HG03175 (cell line): ENCODE results near the gene TTLL10.
"Not testable (repeated sequence)": the region's sequence is repeated elsewhere in the genome, so short reads cannot be mapped to it uniquely, and the experiment has no call there.

ENCODE experiments used
- ATAC-seq: cut with Tn5 transposase; IDR thresholded peaks from one replicate; pipeline ENCODE4 v1.9.1; 2021; ENCODE audit warnings: mild to moderate bottlenecking, moderate library complexity; ENCODE audit not compliant: unreplicated experiment

Gene TTLL10

DNA sequence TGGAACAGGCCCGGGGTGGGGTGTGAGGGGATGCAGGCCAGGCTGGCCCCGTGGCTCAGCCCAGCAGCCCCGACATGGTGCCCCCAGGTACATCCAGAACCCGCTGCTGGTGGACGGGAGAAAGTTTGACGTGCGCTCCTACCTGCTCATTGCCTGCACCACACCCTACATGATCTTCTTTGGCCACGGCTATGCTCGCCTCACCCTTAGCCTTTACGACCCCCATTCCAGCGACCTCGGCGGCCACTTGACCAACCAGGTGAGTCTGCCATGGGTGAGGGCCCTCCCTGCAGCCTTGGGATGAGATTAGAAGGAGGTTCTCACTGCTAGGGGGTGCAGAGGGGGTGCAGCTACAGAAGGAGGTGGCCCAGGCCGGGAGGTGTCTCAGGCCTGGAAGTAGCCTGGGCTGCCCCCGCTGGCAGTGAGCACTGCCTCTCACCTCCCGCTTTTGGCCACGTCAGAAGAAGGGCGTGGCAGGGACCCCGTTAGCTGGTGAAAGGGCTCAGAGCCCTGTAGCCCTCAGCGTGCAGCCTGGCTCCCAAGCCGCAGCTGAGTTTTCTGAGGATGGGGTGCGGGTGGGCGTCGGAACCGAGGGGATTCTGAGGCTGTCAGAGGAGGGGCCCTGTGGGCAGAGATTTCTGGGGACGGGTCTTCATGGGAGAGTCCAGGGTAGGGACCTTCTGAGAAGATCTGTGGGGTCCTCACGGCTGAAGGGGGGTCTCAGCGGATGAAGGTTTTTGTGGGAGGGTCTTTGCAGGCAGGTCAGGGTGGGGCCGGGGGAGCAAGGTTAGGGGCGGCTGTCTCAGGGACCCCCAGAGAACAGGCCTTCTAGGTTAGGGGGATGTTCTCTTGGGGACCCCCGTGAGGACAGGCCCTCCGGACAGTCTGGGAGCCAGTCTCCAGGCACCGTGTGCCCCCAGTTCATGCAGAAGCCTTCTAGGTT is 10.4 kb downstream of the TTLL10 start:
- no peak for ATAC-seq

DNA sequence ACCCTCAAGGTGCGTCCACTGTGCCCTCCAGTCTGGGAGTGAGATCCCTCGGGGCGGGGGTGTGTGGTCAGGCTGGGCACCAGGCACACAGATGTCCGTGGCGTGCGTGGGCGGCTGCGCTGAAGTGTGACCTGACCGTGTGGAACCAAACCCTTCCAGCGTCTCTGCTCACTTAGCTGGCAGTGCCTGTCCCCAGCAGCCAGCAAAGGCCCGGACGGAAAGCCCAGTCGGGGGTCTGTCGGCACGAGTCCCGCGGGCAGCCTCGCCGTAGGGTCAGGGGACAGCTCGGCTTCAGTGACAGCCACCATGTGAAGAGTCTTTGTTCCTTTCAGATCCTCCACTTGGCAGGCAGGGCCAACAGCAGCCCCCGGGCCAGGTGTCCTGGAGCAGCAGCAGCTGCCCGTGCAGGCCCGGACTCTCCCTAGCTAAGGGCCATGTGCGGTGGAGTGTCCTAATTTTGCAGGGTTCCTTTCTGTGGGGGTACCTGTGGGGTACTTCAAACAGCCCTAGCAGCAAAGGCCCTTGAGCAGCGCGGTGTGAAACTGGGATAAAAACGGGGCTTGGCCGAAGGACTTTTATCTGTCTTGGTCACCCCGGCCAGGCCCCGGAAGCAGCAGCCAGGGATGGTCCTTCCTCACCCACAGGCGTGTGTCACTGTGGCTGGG is 11.6 kb downstream of the TTLL10 start:
- ATAC-seq: no peak

DNA sequence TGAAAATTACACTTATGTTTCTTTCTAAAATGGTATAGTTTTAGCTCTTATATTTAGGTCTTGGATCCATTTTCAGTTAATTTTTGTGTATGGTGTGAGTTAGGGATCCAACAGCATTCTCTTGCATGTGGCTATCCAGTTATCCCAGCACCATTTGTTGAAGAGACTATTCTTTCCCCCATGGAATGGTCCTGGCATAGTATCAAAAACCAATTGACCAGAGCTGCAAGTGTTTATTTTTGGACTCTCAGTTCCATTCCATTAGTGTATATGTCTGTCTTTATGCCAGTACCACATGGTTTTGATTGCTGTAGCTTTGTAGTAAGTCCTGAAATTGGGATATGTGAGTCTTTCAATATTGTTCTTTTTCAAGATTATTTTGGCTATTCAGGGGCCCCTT is 14.3 kb downstream of the TTLL10 start:
- ATAC-seq: no peak

DNA sequence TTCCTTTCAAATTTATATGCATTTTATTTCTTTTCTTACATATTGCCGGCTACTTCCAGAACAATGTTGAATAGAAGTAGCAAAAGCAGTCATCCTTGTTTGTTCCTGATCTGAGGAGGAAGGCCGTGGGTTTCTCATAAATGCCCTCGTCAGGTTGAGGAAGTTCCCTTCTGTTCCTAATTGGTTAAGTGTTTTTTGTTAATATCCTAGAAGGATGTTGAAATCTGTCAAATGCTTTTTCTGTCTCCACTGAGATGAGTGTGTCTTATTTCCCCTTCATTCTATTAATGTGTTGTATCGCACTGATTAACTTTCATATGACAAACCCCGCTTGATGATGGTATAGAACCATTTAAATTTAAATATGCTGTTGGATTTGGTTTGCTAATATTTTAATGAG is 15.4 kb downstream of the TTLL10 start:
- no peak for ATAC-seq

DNA sequence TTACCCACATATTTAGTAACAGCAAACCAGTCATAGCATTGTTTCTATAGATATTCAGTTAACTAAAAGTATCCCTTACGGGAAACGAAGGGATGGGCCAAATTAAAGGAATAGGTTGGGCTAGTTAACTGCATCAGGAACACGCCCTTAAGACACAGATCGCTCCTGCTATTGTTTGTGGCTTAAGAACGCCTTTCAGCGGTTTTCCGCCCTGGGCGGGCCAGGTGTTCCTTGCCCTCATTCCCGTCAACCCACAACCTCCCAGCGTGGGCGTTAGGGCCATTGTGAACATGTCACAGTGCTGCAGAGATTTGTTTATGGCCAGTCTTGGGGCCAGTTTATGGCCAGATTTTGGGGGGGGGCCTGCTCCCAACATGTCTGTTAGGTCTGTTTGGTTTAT is 18.1 kb downstream of the TTLL10 start:
- no peak for ATAC-seq

DNA sequence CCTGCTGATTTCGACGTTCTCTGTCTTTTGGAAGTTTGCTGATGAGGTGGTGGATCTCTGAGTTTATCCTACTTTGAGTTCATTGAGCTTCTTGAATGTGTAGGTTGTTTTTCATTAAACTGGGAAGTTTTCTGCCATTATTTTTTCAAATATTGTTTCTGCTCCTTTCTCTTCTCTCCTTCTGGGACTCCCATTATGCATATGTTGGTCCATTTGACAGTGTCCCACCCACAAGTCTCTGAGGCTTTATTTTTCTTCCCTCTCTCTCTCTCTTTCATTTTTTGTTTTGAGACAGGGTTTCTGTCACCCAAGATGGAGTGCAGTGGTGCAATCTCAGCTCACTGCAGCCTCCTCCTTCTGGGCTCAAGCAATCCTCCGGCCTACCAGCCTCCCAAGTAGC is 21.0 kb downstream of the TTLL10 start:
- no peak for ATAC-seq

DNA sequence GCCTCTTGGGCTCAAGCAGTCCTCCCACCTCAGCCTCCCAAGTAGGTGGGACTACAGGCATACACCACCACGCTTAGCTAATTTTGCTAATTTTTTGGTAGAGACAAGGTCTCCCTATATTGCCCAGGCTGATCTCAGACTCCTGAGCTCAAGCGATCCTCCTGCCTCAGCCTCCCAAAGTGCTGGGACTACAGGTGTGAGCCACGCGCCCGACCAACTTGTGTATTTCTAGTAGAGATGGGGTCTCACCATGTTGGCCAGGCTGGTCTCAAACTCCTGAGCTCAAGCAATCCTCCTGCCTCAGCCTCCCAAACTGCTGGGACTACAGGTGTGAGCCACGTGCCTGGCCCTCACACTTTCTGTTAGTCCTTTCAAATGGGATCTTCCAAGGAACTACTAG is 22.0 kb downstream of the TTLL10 start:
- not testable (repeated sequence) for ATAC-seq

DNA sequence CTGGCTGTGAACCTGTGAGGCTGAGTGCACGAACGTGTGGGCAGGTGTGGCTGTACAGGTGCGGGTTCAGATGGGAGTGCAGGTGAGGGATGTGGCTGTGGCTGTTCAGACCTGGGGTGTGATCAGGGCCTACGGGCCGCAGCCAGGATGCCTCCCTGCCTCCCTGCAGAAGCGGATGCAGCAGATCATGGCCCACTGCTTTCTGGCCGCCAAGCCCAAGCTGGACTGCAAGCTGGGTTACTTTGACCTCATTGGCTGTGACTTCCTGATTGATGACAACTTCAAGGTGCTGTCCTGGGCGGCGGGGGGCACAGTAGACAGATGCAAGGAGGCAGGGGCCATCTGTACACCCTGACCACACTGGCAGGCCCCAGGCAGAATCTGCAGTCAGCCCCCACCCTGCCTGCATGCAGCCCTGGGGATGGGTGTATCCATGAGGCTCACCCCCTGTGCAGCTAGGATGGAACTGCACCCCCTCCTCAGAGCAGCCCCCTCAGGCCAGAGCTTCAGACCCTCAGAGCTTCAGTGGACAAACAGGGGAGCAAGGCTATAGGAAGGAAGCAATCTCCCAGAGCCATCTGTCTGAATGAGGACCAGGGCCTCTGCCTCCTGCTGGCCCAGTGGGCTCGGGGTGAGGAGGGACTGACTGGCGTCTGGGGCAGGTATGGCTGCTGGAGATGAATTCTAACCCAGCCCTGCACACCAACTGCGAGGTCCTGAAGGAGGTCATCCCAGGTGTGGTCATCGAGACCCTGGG is 22.9 kb downstream of the TTLL10 start:
- no peak for ATAC-seq

DNA sequence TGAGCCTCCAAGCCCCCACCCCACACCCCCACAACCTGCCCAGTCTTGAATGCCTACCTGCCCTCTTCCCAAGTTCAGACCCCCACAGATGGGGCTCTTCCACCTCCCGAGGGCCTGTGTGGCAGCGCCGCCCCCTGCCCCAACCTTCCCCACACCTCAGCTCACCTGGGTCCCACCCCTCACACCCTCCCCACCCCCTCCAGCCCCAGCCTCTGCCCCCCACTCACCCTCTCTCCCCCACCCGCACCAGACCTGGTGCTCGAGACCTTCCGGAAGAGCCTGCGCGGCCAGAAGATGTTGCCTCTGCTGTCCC is 23.5 kb downstream of the TTLL10 start:
- ATAC-seq: no peak

DNA sequence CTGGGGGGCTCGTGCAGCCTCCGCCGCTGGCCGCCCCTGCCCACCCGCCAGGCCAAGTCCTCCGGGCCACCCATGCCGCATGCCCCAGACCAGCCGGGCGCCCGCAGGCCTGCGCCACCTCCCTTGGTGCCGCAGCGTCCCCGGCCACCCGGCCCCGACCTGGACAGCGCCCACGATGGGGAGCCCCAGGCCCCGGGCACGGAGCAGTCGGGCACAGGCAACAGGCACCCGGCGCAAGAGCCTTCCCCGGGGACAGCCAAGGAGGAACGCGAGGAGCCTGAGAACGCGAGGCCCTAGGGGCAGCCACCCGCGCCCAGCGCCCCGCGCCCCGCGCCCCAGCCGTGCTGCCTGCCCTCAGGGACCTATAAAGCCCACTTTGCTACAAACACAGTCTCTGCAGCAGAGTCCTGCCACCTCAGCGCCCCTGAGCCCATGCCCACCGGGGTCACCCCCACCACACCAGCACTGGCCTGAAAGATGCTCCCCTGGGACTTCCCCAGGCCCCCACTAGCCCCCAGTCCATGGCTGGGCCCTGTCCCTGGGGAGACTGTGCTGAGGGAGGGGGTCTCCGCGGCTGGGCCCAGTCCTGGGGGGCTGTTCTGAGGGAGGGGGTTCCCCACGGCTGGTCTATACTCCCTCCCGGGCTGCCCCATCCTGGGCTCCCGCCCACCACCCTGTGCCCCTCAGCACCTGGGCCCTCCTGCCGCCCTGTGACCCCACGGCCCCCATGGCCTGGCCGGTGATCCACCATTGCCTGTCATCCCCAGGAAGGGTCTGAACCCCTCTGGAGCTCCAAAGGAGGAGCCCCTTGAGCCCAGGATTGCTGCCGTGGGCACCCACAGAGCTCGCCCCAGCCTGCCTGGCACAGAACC is 24.1 kb downstream of the TTLL10 start:
- ATAC-seq: no peak

DNA sequence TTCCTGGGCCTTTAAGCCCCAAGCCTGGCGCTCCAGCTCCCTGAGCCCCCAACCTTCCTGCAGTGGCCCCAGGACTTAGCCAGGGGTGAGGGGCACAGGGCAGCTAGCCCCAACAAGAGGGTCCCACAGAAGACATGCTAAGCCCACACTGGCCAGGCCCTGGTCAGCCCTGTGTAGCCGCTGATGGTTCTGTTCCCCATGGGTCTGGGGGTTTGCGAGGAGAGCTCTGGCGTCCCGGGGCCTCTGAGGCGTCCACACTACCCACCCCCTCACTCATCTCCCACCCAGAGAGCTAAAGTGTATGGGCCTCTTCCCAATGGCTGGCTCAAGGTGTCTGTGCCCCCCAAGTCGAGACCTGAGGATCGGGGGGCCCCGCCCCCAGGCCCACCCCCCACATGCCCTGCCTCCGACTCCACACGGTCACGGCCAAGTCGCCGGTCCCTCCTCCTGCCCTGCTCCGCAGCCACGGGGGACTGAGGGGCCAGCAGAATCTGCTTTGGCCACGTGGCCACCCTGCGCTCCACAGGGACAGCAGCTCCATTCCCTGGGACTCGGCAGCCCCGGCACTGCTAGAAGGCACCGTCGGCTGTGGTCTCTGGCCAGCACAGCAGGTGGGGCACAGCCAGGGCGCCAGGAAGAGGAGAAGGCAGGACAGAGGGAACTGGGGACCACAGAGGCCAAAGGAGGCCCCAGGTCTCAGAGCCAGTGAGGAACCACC is 24.9 kb downstream of the TTLL10 start:
- ATAC-seq: no peak

DNA sequence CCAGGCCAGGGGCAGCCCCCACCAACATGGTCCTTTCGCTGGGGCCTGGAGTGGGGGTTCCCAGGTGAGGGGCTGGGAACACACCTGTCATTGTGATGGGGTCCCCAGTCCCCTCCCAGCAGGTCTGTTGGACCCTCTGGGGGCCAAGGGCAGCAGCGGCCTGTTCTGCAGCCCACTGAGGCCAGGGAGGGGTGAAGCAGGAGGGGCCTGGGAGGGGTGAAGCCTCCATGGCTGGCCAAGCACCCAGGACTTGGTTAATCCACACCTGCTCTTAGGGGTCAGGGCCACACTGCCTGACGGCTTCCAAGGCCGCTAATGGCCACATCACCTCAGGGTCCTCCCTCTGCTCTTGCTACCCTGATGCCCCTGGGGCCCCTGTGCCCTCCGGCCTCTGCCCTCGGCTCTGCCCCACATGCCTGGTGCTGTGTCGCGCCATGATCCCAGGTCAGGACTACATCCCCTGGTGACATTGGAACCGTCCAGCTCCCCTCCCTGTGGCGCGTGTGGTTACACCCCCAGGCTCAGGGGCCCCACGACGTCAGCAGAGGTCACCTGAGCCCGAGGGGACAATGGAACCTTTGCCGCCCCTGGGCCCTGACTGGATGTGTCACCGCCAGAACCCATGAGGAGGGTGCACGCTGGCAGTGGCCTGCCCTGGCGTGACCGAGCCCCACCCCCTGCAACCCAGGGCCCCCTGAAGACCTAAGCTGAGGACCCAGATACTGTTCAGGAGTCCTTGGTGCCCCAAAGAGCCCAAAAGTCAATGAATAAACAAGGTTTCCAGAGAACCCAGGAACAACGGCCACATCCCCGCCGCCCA is 25.7 kb downstream of the TTLL10 start:
- ATAC-seq: no peak

DNA sequence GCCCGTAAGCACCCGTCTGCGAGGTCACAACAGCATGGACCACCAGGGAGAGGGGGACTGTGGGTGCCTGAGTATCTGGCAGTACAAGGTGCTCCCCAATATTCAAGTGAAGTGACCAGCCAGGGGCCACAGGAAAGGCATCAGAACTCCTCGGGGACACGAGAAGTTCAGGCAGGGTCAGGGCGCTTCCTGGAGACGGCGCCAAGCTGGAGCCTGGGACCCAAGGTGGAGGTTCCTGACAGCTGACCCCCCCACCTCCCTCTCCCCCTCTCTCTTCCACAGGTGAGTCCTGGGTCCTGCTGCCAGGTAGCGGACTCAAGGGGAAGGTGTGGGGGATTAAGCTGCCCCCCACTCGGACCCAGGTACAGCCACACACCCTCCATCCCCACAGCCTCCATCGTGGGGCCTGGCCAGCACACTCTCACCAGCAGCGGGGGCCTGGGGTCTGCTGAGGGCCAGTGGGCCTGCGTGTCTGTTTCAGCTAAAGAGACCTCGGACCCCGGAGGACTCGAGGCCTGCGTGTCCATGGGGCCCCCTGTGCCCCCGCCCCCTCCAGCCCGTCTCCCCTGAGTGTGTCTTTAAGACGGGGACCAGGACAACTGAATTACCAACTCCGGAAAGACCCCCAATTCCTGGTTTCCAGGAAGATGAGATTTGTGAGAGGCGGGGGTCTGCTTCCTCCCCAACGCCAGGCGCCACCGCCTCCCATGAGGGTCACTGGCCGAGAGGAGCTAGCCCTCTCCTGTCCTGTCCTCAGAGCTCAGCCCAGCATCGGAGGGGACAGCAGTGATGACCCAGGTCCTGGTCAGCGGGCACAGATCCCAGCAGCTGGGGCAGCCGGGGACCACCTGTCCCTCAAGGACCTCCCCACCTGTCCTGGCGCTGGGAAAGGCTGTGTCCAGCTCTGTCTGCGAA is 26.5 kb downstream of the TTLL10 start:
- no peak for ATAC-seq

DNA sequence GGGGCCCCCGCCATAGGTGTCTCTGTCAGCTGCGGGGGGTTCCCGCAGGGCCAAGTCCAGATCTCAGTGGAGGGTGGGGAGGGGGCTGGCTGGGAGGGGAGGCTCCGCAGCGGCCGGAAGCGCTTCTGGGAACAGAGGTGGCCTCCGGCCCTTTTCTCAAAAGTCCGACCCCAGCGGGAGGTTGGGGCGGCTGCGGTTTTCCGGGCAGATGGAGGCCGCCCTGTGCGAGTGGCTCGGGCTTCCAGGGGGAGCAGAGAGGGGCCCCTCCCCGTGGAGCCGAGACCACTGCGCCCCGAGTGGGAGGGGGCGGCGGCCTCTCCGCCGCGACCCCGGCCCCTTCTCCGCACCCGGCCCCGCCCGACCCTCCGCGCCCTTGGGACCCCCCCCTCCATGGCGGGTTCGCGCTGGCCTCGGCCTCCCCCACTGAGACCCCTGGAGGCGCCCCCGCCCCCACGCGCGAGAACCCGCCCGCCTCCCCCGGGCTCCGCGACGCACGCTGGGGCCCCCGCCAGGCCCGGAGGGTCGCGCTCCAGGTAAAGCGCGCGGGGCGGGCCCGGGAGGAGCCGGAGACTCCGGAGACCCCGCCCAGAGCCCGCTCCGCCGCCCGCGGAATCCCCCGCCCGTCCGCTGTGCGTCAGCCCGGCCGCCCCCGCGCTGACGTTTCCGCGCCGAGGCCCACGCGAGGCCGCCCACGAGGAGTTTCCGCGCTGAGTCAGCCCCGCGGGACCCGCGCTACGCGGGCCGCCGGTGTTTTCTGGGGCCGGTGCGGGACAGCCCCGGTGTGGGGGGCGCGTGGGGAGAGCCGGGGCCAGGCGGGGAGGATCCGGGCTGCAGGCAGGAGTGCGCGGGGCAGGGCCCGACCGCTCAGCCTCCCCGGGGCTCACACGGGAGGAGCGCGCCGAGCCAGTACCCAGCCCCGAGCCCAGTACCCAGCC is 27.5 kb downstream of the TTLL10 start:
- no peak for ATAC-seq

DNA sequence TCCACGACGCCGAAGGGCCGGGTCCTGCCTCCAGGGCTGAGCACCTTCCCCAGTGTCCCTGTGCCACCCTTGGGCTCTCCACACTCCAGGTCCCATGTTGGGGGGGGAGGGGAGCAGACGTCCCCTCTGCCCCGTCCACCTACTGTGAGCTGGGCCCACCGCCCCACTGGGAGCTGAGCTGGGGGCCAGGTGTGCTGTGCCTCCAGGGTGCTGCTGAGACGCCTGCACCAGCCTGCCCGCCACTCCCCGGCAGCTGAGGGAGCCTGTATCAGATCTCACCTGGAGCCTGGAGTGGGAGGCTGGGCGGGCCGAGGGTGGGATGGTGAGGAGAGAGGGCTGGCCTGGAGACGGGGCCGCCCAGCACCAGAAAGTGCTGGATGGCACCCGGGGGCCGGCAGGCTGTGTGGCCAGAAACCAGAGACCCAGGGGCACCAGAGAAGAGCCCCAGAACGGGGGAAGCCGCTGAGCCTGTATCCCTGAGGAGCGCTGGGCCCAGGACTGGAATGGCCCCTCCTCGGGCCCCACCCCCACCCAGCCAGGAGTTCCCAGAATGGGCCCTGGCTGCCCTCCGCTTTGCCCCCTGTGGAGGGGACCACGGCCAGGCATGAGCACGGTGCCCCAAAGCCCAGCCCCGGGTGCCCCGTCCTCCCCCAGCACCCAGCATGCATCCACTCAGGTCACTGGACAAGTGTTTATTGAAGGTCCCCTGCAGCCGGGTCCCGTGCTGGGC is 29.3 kb downstream of the TTLL10 start:
- no peak for ATAC-seq

DNA sequence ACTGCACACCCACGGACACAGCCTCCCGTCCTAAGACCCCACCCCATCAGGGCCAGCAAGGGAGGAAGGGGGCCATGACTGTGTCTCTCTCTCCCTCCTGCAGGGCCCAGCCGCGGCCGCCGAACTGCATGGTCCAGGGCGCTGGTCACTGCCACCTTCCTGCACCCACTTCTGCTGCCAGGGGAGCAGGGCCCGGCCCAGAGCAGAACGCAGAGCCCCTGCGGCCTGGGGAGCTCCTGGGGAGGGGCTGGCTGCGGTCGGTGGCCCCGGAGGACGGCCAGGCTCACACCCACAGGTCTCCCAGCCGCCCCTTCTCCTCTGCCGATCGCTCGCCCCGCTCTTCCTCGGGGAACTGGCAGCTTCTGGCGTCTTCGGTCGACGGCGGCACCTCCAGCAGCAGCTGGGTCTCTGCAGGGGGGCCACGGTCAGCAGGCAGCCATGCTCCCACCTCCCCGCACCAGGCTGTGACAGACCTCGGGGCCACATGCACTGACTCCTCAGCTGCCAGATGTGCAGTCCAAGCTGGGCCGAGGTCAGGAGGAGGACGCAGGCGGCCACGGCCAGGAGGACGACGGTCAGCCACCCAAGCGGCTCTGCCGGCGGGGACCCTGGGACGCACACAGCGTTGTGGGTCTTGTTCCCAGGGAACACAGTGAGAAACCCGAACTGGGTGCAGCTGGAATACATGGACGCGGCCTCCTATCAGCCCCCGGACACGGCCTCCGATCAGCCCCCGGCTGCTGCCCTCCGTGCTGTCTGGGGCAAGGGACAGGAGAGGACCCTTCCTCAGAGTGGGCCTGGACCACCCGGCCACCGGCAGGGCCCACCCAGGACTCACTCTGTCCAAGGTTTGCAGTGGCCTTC is 30.1 kb downstream of the TTLL10 start:
- no peak for ATAC-seq
